SK-N-SH (cell line): ENCODE data around the gene RAC2. TPM values are rescaled to one million over a fixed set of nuclear protein-coding genes. Genes with fewer than 3 reads are reported as not detected.

Experiments used
- CTCF ChIA-PET: fragments of 300-600, 350-600 bp; formaldehyde crosslinking; extraction: SDS; loops from one replicate; lab custom pipeline; 2021; lab: Yijun Ruan, JAX
- POLR2A ChIA-PET: fragments of 350-600 bp; sonication (Branson Sonifier 250); formaldehyde crosslinking; extraction: SDS; loops from one replicate; lab custom pipeline; 2020; ENCODE audit warnings: antibody characterized with exemption, inconsistent platforms; lab: Yijun Ruan, JAX
- DNase-seq: peaks from one replicate; pipeline ENCODE4 v3.0.0; 2012
- H2AFZ ChIP-seq: fragments of 200-600 bp; sonication (generic); 2 replicates; pipeline ENCODE4 v1.8.1; 2016; ENCODE audit warnings: antibody characterized with exemption, mild to moderate bottlenecking, low read depth
- H3F3A ChIP-seq: fragments of 200-600 bp; sonication (generic); replicated peaks from 2 replicates; pipeline ENCODE3; 2016; ENCODE audit warnings: antibody characterized with exemption, mild to moderate bottlenecking; ENCODE audit not compliant: insufficient read depth
- H3K27ac ChIP-seq, 2 experiments: fragments of 200-500 bp in 1 of 2; fragments of 200-600 bp in 1 of 2; sonication (Bioruptor generic) in 1 of 2; sonication (generic), shearing (Covaris generic) in 1 of 2; 2 replicates each; pipeline versions ENCODE4 v1.5.1 to v1.6.1; 2014 to 2016; ENCODE audit warnings: low read depth in 2 of 2, inconsistent platforms in 1 of 2, low read length in 1 of 2, mild to moderate bottlenecking in 1 of 2, mixed read lengths in 1 of 2
- H3K27me3 ChIP-seq: fragments of 200-600 bp; sonication (generic), shearing (Covaris generic); 2 replicates; pipeline ENCODE4 v1.6.1; 2016; ENCODE audit warnings: mixed run types; ENCODE audit not compliant: insufficient read depth
- H3K36me3 ChIP-seq, 2 experiments: fragments of 200-500 bp in 1 of 2; fragments of 200-600 bp in 1 of 2; sonication (Bioruptor generic) in 1 of 2; sonication (generic) in 1 of 2; replicated peaks in 1 of 2; 2 replicates each; pipeline versions ENCODE3 to v1.5.1; 2014 to 2016; ENCODE audit warnings: low read length in 1 of 2, mild to moderate bottlenecking in 1 of 2; ENCODE audit not compliant: insufficient read depth in 2 of 2, control insufficient read depth in 1 of 2
- H3K4me1 ChIP-seq, 2 experiments: fragments of 200-500 bp in 1 of 2; fragments of 200-600 bp in 1 of 2; sonication (Bioruptor generic) in 1 of 2; sonication (generic), shearing (Covaris generic) in 1 of 2; 2 replicates each; pipeline versions ENCODE4 v1.5.1 to v1.6.1; 2014 to 2016; ENCODE audit warnings: low read depth in 1 of 2, low read length in 1 of 2, mixed run types in 1 of 2; ENCODE audit not compliant: insufficient read depth in 2 of 2, control insufficient read depth in 1 of 2
- H3K4me2 ChIP-seq: fragments of 200-600 bp; sonication (generic), shearing (Covaris generic); 2 replicates; pipeline ENCODE4 v1.6.1; 2017; ENCODE audit warnings: mixed run types
- H3K4me3 ChIP-seq, 2 experiments: fragments of 200-500 bp in 1 of 2; fragments of 200-600 bp in 1 of 2; sonication (Bioruptor generic) in 1 of 2; sonication (generic), shearing (Covaris generic) in 1 of 2; 2 replicates each; pipeline versions ENCODE4 v1.5.1 to v1.8.1; 2014 to 2016; ENCODE audit warnings: low read depth in 2 of 2, inconsistent platforms in 1 of 2, low read length in 1 of 2, mild to moderate bottlenecking in 1 of 2, mixed read lengths in 1 of 2, moderate library complexity in 1 of 2
- H3K79me2 ChIP-seq: fragments of 200-600 bp; sonication (generic); 2 replicates; pipeline ENCODE4 v1.8.1; 2017; ENCODE audit warnings: mild to moderate bottlenecking; ENCODE audit not compliant: insufficient read depth
- H3K9ac ChIP-seq: fragments of 200-600 bp; sonication (generic); 2 replicates; pipeline ENCODE4 v1.6.1; 2017; ENCODE audit warnings: mixed run types
- H3K9me2 ChIP-seq: fragments of 200-600 bp; sonication (generic); 2 replicates; pipeline ENCODE4 v1.6.1; 2017; ENCODE audit warnings: mixed run types
- H3K9me3 ChIP-seq: fragments of 200-600 bp; sonication (generic); 2 replicates; pipeline ENCODE4 v1.6.1; 2017; ENCODE audit warnings: mixed run types, mild to moderate bottlenecking, moderate library complexity
- H4K20me1 ChIP-seq: fragments of 200-600 bp; sonication (generic); 2 replicates; pipeline ENCODE4 v1.6.1; 2017; ENCODE audit warnings: mild to moderate bottlenecking, mixed run types; ENCODE audit not compliant: insufficient read depth
- CHD2 ChIP-seq: fragments of 150-350 bp; IDR thresholded peaks from 2 replicates; pipeline ENCODE4 v1.6.1; 2018; ENCODE audit warnings: low read length; ENCODE audit not compliant: partially characterized antibody
- EP300 ChIP-seq, 2 experiments: IDR thresholded peaks; 2 replicates each; pipeline versions ENCODE4 v1.4.0 to v1.6.1; 2012; ENCODE audit warnings: borderline replicate concordance in 1 of 2, low read depth in 1 of 2, low read length in 1 of 2
- EZH2phosphoT487 ChIP-seq: fragments of 200-600 bp; sonication (generic); IDR thresholded peaks from 2 replicates; pipeline ENCODE4 v1.6.1; 2017; ENCODE audit warnings: low read depth, mixed run types, mild to moderate bottlenecking, antibody characterized with exemption, moderate library complexity, borderline replicate concordance
- FOXM1 ChIP-seq: IDR thresholded peaks from 2 replicates; pipeline ENCODE4 v1.4.0; 2012; ENCODE audit warnings: low read depth, mild to moderate bottlenecking
- GABPA ChIP-seq: IDR thresholded peaks from 2 replicates; pipeline ENCODE4 v1.4.0; 2012; ENCODE audit warnings: low read depth, mild to moderate bottlenecking
- GATA2 ChIP-seq: sonication (generic); formaldehyde crosslinking; IDR thresholded peaks from 2 replicates; pipeline ENCODE4 v1.5.0; 2020; ENCODE audit warnings: mild to moderate bottlenecking, missing genetic modification reagents
- JUND ChIP-seq: IDR thresholded peaks from 2 replicates; pipeline ENCODE4 v1.4.0; 2012
- MAX ChIP-seq: IDR thresholded peaks from 2 replicates; pipeline ENCODE4 v1.4.0; 2012; ENCODE audit warnings: low read depth
- MEF2A ChIP-seq: IDR thresholded peaks from 2 replicates; pipeline ENCODE4 v1.4.0; 2012; ENCODE audit warnings: low read depth, borderline replicate concordance
- RCOR1 ChIP-seq: fragments of 150-350 bp; IDR thresholded peaks from 2 replicates; pipeline ENCODE4 v1.6.1; 2017; ENCODE audit warnings: antibody characterized with exemption, low read length
- SIN3A ChIP-seq: IDR thresholded peaks from 2 replicates; pipeline ENCODE4 v1.6.1; 2012; ENCODE audit warnings: low read depth, mild to moderate bottlenecking, low read length, moderate library complexity, borderline replicate concordance
- TCF12 ChIP-seq: IDR thresholded peaks from 2 replicates; pipeline ENCODE4 v1.4.0; 2012
- TEAD4 ChIP-seq: IDR thresholded peaks from 2 replicates; pipeline ENCODE4 v1.4.0; 2012; ENCODE audit warnings: mild to moderate bottlenecking, borderline replicate concordance; ENCODE audit not compliant: insufficient read depth
- ZBTB33 ChIP-seq: IDR thresholded peaks from 2 replicates; pipeline ENCODE4 v1.4.0; 2012; ENCODE audit warnings: low read depth, borderline replicate concordance
- WGBS: methylation state at CpG from one replicate; pipeline ENCODE4 v1.1.6; 2017; ENCODE audit warnings: low lambda C conversion rate; 5-methylcytosine and 5-hydroxymethylcytosine counted together
- polyA plus RNA-seq, 3 experiments: library from polyadenylated mRNA; depleted of rRNA; stranded (reverse); fragments of >200 nt; gene quantifications; 2 replicates each; pipeline ENCODE4 v1.2.3, GENCODE V29; 2012

The RAC2 gene
- polyA plus RNA-seq, 1 of the 3 experiments (the other 2 are of a cell fraction): 29.9 TPM

- no peak overlapping the region for H3K9ac ChIP-seq
- H3K9me2 ChIP-seq: no peaks in the 10 kb centered on the region
- H3K4me3 ChIP-seq: no peak overlapping the region
- 92% methylated on average over 1 of the region's 3 CpGs for WGBS
- H3K27me3 ChIP-seq: no peaks in the 10 kb centered on the region
- no peak for DNase-seq
- H3K9me3 ChIP-seq: no peaks in the 10 kb centered on the region
- TF ChIP-seq TCF12: no peak
- no peak for TF ChIP-seq FOXM1
- TF ChIP-seq MEF2A: no peak
- TF ChIP-seq RCOR1: no peak
- no peak for TF ChIP-seq CHD2
- no peak for TF ChIP-seq TEAD4
- no peak for TF ChIP-seq EP300 (IDR thresholded peaks at IDR 0.05; ENCODE audit: borderline replicate concordance in 1 of 2, low read depth in 1 of 2, low read length in 1 of 2)
- no peak for TF ChIP-seq JUND
- TF ChIP-seq GABPA: no peak
- no peak for TF ChIP-seq GATA2 (CRISPR knock-in tag)
- TF ChIP-seq ZBTB33: no peak
- no peak for TF ChIP-seq MAX
- TF ChIP-seq SIN3A: no peak
- TF ChIP-seq EZH2phosphoT487: no peak
- H3K4me1 ChIP-seq: no peaks in the 10 kb centered on the region
- H3F3A ChIP-seq: no peaks in the 10 kb centered on the region
- H3K36me3 ChIP-seq: no peaks in the 10 kb centered on the region
- ChIA-PET POLR2A (no interaction called here), CTCF (no interaction called here)
- no peak overlapping the region for H3K4me2 ChIP-seq
- no peaks in the 10 kb centered on the region for H4K20me1 ChIP-seq
- no peak overlapping the region for H2AFZ ChIP-seq
- no peaks in the 10 kb centered on the region for H3K79me2 ChIP-seq
- no peak overlapping the region for H3K27ac ChIP-seq
Observed at GRCh38 chr22:37235897-37236607, 8.0 kb downstream of the RAC2 start.
